Left ventricle myocardium inferior (tissue), 1 donor: ENCODE data around the gene SH3D21. TPM values are rescaled to one million over a fixed set of nuclear protein-coding genes. Genes with fewer than 3 reads are reported as not detected.

Source experiments
- DNase-seq: peaks from one replicate; pipeline ENCODE4 v3.0.0-alpha.2; 2020
- H3K27ac ChIP-seq: fragments of 200-600 bp; replicated peaks from 2 replicates; pipeline ENCODE4 v1.8.0; 2021
- H3K27me3 ChIP-seq: fragments of 200-600 bp; 2 replicates; pipeline ENCODE4 v1.8.0; 2021; ENCODE audit warnings: low read depth
- H3K36me3 ChIP-seq: fragments of 200-600 bp; 2 replicates; pipeline ENCODE4 v1.8.0; 2021
- H3K4me1 ChIP-seq: fragments of 200-600 bp; 2 replicates; pipeline ENCODE4 v1.8.0; 2021
- H3K4me3 ChIP-seq: fragments of 200-600 bp; 2 replicates; pipeline ENCODE4 v1.8.0; 2021; ENCODE audit warnings: mild to moderate bottlenecking, moderate library complexity
- H3K9me3 ChIP-seq: fragments of 200-600 bp; replicated peaks from 2 replicates; pipeline ENCODE4 v1.8.0; 2021
- CTCF ChIP-seq: fragments of 200-600 bp; IDR thresholded peaks from 2 replicates; pipeline ENCODE4 v1.8.0; 2021; ENCODE audit warnings: antibody characterized with exemption, mild to moderate bottlenecking, borderline replicate concordance
- intact Hi-C: fragments of 100-400 bp; cut with micrococcal nuclease; formaldehyde crosslinking; loops from one replicate; pipeline ENCODE4 v1.11.0; 2022
- total RNA-seq: library from RNA; stranded (reverse); fragmentation: NEBNext Ultra II Directional; extraction: Animal tissue kit (Norgen Biotek cat#: 25700); gene quantifications from one replicate; pipeline ENCODE4 v1.2.1, GENCODE V29; 2021
- donor health status: DM: no; HTN: yes; CAD: no; lungs with severe emphysema.

The SH3D21 gene
- total RNA-seq, 1 donor from 2014 or later = 1.9 TPM

DNA sequence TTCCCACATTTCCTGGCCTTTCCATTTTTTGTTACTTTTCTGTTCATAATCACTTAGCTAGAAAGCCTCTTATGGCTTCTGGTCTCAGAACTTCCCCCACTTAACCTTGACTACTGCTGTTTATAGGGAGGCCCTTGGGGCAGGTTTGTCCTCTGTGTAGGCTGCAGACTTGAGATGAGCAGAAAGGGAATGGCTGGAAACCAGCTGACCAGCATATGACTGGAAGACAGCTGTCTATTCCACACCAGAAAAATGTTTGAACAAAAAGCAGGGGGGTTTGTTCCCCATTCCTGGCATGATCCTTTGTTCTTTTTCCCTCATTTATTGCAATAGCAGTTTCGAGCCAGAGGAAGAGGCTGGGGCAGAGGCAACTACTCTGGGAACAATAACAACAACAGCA is 4.9 kb upstream of the SH3D21 start:
- H3K27ac ChIP-seq = peak overlapping the region; percentile 0
- H3K36me3 ChIP-seq = peaks cover 84% of the 10 kb centered on the region
- no peak overlapping the region for H3K4me3 ChIP-seq
- DNase-seq = no peak
- intact Hi-C loops = no loop called here
- no peaks in the 10 kb centered on the region for H3K27me3 ChIP-seq
- TF ChIP-seq CTCF = no peak
- H3K9me3 ChIP-seq = no peaks in the 10 kb centered on the region
- H3K4me1 ChIP-seq = peaks cover 20% of the 10 kb centered on the region

- TF ChIP-seq CTCF = no peak
- H3K4me1 ChIP-seq = peaks cover 34% of the 10 kb centered on the region
- no peak overlapping the region for H3K4me3 ChIP-seq
- no peak overlapping the region for H3K27ac ChIP-seq
- peaks cover 64% of the 10 kb centered on the region for H3K36me3 ChIP-seq
- H3K9me3 ChIP-seq = no peaks in the 10 kb centered on the region
- no peak for DNase-seq
- intact Hi-C loops = no loop called here
- no peaks in the 10 kb centered on the region for H3K27me3 ChIP-seq
These were observed 2.9 kb upstream of the SH3D21 start for GRCh38 chr1:36303244-36303643.

GRCh38 chr1:36303650-36304360 is 2.4 kb upstream of the SH3D21 start:
- Histone ChIP-seq H3K27ac (no peak overlapping the region), H3K4me1 (peaks cover 34% of the 10 kb centered on the region), H3K9me3 (no peaks in the 10 kb centered on the region), H3K27me3 (no peaks in the 10 kb centered on the region), H3K4me3 (no peak overlapping the region), H3K36me3 (peaks cover 58% of the 10 kb centered on the region)
- intact Hi-C loops = no loop called here
- no peak for DNase-seq
- no peak for TF ChIP-seq CTCF

GRCh38 chr1:36304521-36304920 is 1.6 kb upstream of the SH3D21 start:
- no peaks in the 10 kb centered on the region for H3K9me3 ChIP-seq
- intact Hi-C loops = no loop called here
- TF ChIP-seq CTCF = no peak
- DNase-seq = no peak
- H3K4me1 ChIP-seq = peaks cover 29% of the 10 kb centered on the region
- no peak overlapping the region for H3K4me3 ChIP-seq
- no peaks in the 10 kb centered on the region for H3K27me3 ChIP-seq
- peaks cover 51% of the 10 kb centered on the region for H3K36me3 ChIP-seq
- no peak overlapping the region for H3K27ac ChIP-seq

DNA sequence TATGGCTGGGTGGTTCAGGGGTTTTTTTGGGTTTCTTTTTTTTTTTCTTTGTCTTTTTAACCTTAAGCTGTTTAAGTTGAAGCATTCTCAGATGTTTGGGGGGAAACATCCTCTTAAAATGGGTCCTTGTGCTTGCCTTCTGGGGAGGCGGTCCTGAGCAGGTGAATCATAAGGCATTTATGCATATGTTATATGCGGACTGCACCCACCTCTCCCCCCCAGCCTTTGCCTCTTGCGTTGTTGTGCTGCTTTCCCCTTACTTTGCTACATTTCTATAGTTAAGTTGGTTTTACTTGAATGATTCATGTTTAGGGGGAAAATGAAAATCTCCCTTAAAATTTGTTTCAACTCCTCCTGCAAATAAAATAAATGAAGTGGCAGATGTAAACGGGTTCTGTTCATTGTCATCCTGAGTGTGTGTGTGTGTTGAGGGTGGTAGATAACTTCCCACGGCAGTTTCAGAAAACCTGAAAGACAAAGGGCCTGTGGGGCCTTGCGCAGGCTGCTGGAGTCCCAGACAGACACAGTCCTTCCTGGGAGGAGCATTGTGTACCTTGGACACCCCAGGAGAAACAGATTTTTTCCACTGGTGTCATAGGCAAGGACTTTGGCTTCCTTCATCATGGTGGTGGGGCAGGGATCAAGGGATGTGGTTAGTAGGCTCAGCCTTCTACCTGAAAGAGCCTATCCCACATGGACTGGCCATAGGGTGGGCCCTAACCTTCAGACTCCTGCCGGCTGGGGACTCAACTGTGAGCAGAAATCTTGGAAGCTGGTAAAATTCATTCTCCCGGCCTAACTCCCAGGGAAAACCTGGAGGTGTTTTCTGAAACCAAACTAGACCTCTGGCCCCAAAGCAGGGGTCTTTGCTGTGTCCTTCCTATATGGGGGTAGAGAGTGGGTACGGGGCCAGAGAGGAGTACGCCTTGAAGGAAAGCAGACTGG is 926 bp upstream of the SH3D21 start:
- H3K27me3 ChIP-seq = no peaks in the 10 kb centered on the region
- H3K9me3 ChIP-seq = no peaks in the 10 kb centered on the region
- H3K36me3 ChIP-seq = peaks cover 44% of the 10 kb centered on the region
- peaks cover 22% of the 10 kb centered on the region for H3K4me1 ChIP-seq
- TF ChIP-seq CTCF = no peak
- DNase-seq = no peak
- peak overlapping the region; percentile 88 for H3K27ac ChIP-seq
- intact Hi-C loops = no loop called here
- no peak overlapping the region for H3K4me3 ChIP-seq
